ENCODE results near the gene SS18L1. TPM values are rescaled to one million over a fixed set of nuclear protein-coding genes. Genes with fewer than 3 reads are reported as not detected.
A peak's percentile ranks its signal among the peaks of the same experiment; 100 is the strongest.

SS18L1 gene
- total and polyA plus RNA-seq, 11 donors: 6.5 to 12.4 (median 7.9) TPM

GRCh38 chr20:62143957-62144825 lies 622 bp downstream of the SS18L1 start:
- WGBS, 4 donors: 1 to 3% (median 1%) methylated on average over 19 to 104 of the region's 104 CpGs
- peaks cover 6 to 48% (median 30%) of the 10 kb centered on the region in 12 donors for H3K4me1 ChIP-seq

GRCh38 chr20:62145688-62146018 lies 2.1 kb downstream of the SS18L1 start:
- 87 to 98% (median 94%) methylated on average over 7 of the region's 7 CpGs for WGBS, 4 donors
- peaks cover 6 to 55% (median 34%) of the 10 kb centered on the region in 12 donors for H3K4me1 ChIP-seq

More at GRCh38 chr20:62143957-62144825, 622 bp downstream of the SS18L1 start:
- Histone ChIP-seq H3K27me3 (no peaks in the 10 kb centered on the region), H3K4me3 (peak overlapping the region; percentile 71 to 100 (median 88)), H3K36me3 (peaks cover 0 to 19% (median 15%) of the 10 kb centered on the region in 9 donors), H3K9me3 (no peaks in the 10 kb centered on the region), H3K27ac (peak overlapping the region; percentile 19 to 100 (median 96))
- no peak for TF ChIP-seq POLR2A (IDR thresholded peaks at IDR 0.05)
- TF ChIP-seq CTCF (IDR thresholded peaks at IDR 0.05): peak in 2 of 12 donors; percentile 18 to 22
- ATAC-seq: peak; percentile 40 to 52 (median 46)
- intact Hi-C loops (cut with DNase I): loop anchor here in 6 of 10 donors (1.0 to 10.0 kb wide), 10 partner anchors 22 to 243 kb away; partner anchors contain the start of genes TAF4 (in 4 of the 6), RPS21 (in 2 of the 6), LSM14B (in 1 of the 6) and OSBPL2 (in 1 of the 6)
- peak; percentile 64 to 79 (median 72) for DNase-seq

GRCh38 chr20:62146019-62146755 lies 2.6 kb downstream of the SS18L1 start:
- Histone ChIP-seq H3K4me3 (no peak overlapping the region), H3K27me3 (no peaks in the 10 kb centered on the region), H3K36me3 (no peaks in the 10 kb centered on the region), H3K4me1 (peaks cover 5 to 54% (median 33%) of the 10 kb centered on the region in 12 donors), H3K27ac (no peak overlapping the region), H3K9me3 (no peaks in the 10 kb centered on the region)
- DNase-seq (no peak), ATAC-seq (no peak)
- intact Hi-C loops (cut with DNase I): loop anchor here in 4 of 10 donors (5.0 to 10.0 kb wide), 4 partner anchors 36 to 239 kb away; partner anchors contain the start of genes MTG2 (in 1 of the 4), OSBPL2 (in 1 of the 4) and RPS21 (in 1 of the 4)
- 95 to 97% (median 96%) methylated on average over 22 of the region's 22 CpGs for WGBS, 4 donors
- TF ChIP-seq POLR2A (IDR thresholded peaks at IDR 0.05) (no peak), CTCF (IDR thresholded peaks at IDR 0.05) (no peak)

More at GRCh38 chr20:62145688-62146018, 2.1 kb downstream of the SS18L1 start:
- ATAC-seq: no peak
- Histone ChIP-seq H3K36me3 (peaks cover 0 to 5% (median under 1%) of the 10 kb centered on the region in 9 donors), H3K27ac (no peak overlapping the region), H3K27me3 (no peaks in the 10 kb centered on the region), H3K9me3 (no peaks in the 10 kb centered on the region), H3K4me3 (peak overlapping the region in 2 of 12 donors; percentile 3 to 96)
- intact Hi-C loops (cut with DNase I): loop anchor here in 4 of 10 donors (5.0 to 10.0 kb wide), 4 partner anchors 37 to 239 kb away; partner anchors contain the start of genes MTG2 (in 1 of the 4), OSBPL2 (in 1 of the 4) and RPS21 (in 1 of the 4)
- no peak for DNase-seq
- TF ChIP-seq CTCF (IDR thresholded peaks at IDR 0.05) (no peak), POLR2A (IDR thresholded peaks at IDR 0.05) (no peak)
